IPS DF 6.9 (cell line): ENCODE data around the gene SLC25A34.

Experiments
- DNase-seq: peaks from one replicate; pipeline ENCODE4 v3.0.0-alpha.2; 2013; ENCODE audit warnings: low read depth, low spot score
- H3K27ac ChIP-seq: one replicate; pipeline ENCODE4 v1.5.1; 2013; ENCODE audit warnings: low read length, control low read depth
- H3K27me3 ChIP-seq: 2 replicates; pipeline ENCODE4 v1.6.1; 2013; ENCODE audit warnings: mild to moderate bottlenecking, low read length; ENCODE audit not compliant: control insufficient read depth, insufficient read depth
- H3K36me3 ChIP-seq: 2 replicates; pipeline ENCODE4 v1.6.1; 2013; ENCODE audit warnings: low read length; ENCODE audit not compliant: control insufficient read depth, insufficient read depth
- H3K4me1 ChIP-seq: 2 replicates; pipeline ENCODE4 v1.6.1; 2013; ENCODE audit warnings: low read length; ENCODE audit not compliant: control insufficient read depth, insufficient read depth
- H3K4me3 ChIP-seq: 2 replicates; pipeline ENCODE4 v1.5.1; 2013; ENCODE audit warnings: mild to moderate bottlenecking, low read length
- H3K9me3 ChIP-seq: 2 replicates; pipeline ENCODE4 v1.6.1; 2013; ENCODE audit warnings: low read length, inconsistent platforms; ENCODE audit not compliant: control insufficient read depth, insufficient read depth
- WGBS: extraction: QIAGEN DNeasy Blood & Tissue Kit; methylation state at CpG from one replicate; pipeline ENCODE4 v1.1.7; 2013; ENCODE audit warnings: mixed read lengths, missing lambda C conversion rate; ENCODE audit not compliant: insufficient read length, insufficient coverage; 5-methylcytosine and 5-hydroxymethylcytosine counted together

Gene SLC25A34

GRCh38 chr1:15714406-15715136 is 21.5 kb upstream of the SLC25A34 start:
- no peak overlapping the region for H3K4me3 ChIP-seq
- no peak for DNase-seq
- H3K9me3 ChIP-seq: no peaks in the 10 kb centered on the region
- WGBS: no CpG with 5 or more reads among the region's 4 CpGs
- H3K27ac ChIP-seq: no peak overlapping the region
- no peaks in the 10 kb centered on the region for H3K4me1 ChIP-seq
- H3K27me3 ChIP-seq: no peaks in the 10 kb centered on the region
- peaks cover 6% of the 10 kb centered on the region for H3K36me3 ChIP-seq

- H3K27me3 ChIP-seq: no peaks in the 10 kb centered on the region
- H3K36me3 ChIP-seq: peaks cover 6% of the 10 kb centered on the region
- no peak overlapping the region for H3K4me3 ChIP-seq
- H3K9me3 ChIP-seq: no peaks in the 10 kb centered on the region
- whole genome bisulfite sequencing: no CpG with 5 or more reads among the region's 11 CpGs
- no peak overlapping the region for H3K27ac ChIP-seq
- DNase-seq: no peak
- no peaks in the 10 kb centered on the region for H3K4me1 ChIP-seq
Measured at GRCh38 chr1:15717418-15718125, 18.5 kb upstream of the SLC25A34 start.

- H3K27ac ChIP-seq: no peak overlapping the region
- H3K4me1 ChIP-seq: no peaks in the 10 kb centered on the region
- no peak for DNase-seq
- no CpG with 5 or more reads among the region's 8 CpGs for WGBS
- no peaks in the 10 kb centered on the region for H3K27me3 ChIP-seq
- no peaks in the 10 kb centered on the region for H3K9me3 ChIP-seq
- H3K4me3 ChIP-seq: no peak overlapping the region
- peaks cover 6% of the 10 kb centered on the region for H3K36me3 ChIP-seq
Measured at GRCh38 chr1:15718199-15718601, 17.9 kb upstream of the SLC25A34 start.

- Histone ChIP-seq H3K27me3 (no peaks in the 10 kb centered on the region), H3K27ac (no peak overlapping the region), H3K36me3 (peaks cover 6% of the 10 kb centered on the region), H3K4me1 (no peaks in the 10 kb centered on the region), H3K9me3 (no peaks in the 10 kb centered on the region), H3K4me3 (no peak overlapping the region)
- no CpG with 5 or more reads among the region's 12 CpGs for WGBS
- no peak for DNase-seq
Measured at GRCh38 chr1:15719381-15720120, 16.5 kb upstream of the SLC25A34 start.

- Histone ChIP-seq H3K36me3 (peaks cover 8% of the 10 kb centered on the region), H3K4me1 (no peaks in the 10 kb centered on the region), H3K9me3 (no peaks in the 10 kb centered on the region), H3K4me3 (no peak overlapping the region), H3K27ac (no peak overlapping the region), H3K27me3 (no peaks in the 10 kb centered on the region)
- WGBS: no CpG with 5 or more reads among the region's 3 CpGs
- DNase-seq: no peak
Measured at GRCh38 chr1:15720861-15721260, 15.2 kb upstream of the SLC25A34 start.

GRCh38 chr1:15722411-15722810 is 13.6 kb upstream of the SLC25A34 start:
- no peak overlapping the region for H3K27ac ChIP-seq
- no peak overlapping the region for H3K4me3 ChIP-seq
- H3K9me3 ChIP-seq: no peaks in the 10 kb centered on the region
- no peak for DNase-seq
- no peaks in the 10 kb centered on the region for H3K4me1 ChIP-seq
- no peaks in the 10 kb centered on the region for H3K27me3 ChIP-seq
- H3K36me3 ChIP-seq: peaks cover 12% of the 10 kb centered on the region
- WGBS: no CpG with 5 or more reads among the region's 4 CpGs

- no peaks in the 10 kb centered on the region for H3K27me3 ChIP-seq
- no CpG with 5 or more reads among the region's 13 CpGs for WGBS
- H3K4me1 ChIP-seq: no peaks in the 10 kb centered on the region
- no peak for DNase-seq
- no peaks in the 10 kb centered on the region for H3K9me3 ChIP-seq
- no peak overlapping the region for H3K4me3 ChIP-seq
- H3K27ac ChIP-seq: no peak overlapping the region
- H3K36me3 ChIP-seq: peaks cover 14% of the 10 kb centered on the region
Measured at GRCh38 chr1:15722836-15723532, 13.1 kb upstream of the SLC25A34 start.

- H3K4me1 ChIP-seq: no peaks in the 10 kb centered on the region
- peaks cover 15% of the 10 kb centered on the region for H3K36me3 ChIP-seq
- WGBS: no CpG with 5 or more reads among the region's 20 CpGs
- no peaks in the 10 kb centered on the region for H3K27me3 ChIP-seq
- H3K9me3 ChIP-seq: no peaks in the 10 kb centered on the region
- no peak overlapping the region for H3K27ac ChIP-seq
- H3K4me3 ChIP-seq: no peak overlapping the region
- no peak for DNase-seq
Measured at GRCh38 chr1:15723631-15724246, 12.3 kb upstream of the SLC25A34 start.

- no CpG with 5 or more reads among the region's 26 CpGs for WGBS
- H3K36me3 ChIP-seq: peaks cover 18% of the 10 kb centered on the region
- H3K27ac ChIP-seq: no peak overlapping the region
- no peaks in the 10 kb centered on the region for H3K9me3 ChIP-seq
- no peak for DNase-seq
- H3K4me1 ChIP-seq: no peaks in the 10 kb centered on the region
- H3K27me3 ChIP-seq: no peaks in the 10 kb centered on the region
- no peak overlapping the region for H3K4me3 ChIP-seq
Measured at GRCh38 chr1:15724949-15725880, 10.8 kb upstream of the SLC25A34 start.
